ENCODE data around the gene CRADD. TPM values are rescaled to one million over a fixed set of nuclear protein-coding genes. Genes with fewer than 3 reads are reported as not detected.

Gene CRADD
- total RNA-seq, 1 donor from 2014 or later = 41.2 TPM

GRCh38 chr12:93913845-93914244 is 236.7 kb downstream of the CRADD start:
- Mint-ChIP-seq H3K36me3 (no peaks in the 10 kb centered on the region), H3K27me3 (ENCODE audit: insufficient read depth, low read depth) (peaks cover 2% of the 10 kb centered on the region), H3K27ac (no peak overlapping the region), H3K9me3 (no peaks in the 10 kb centered on the region), H3K4me3 (no peak overlapping the region), H3K4me1 (no peaks in the 10 kb centered on the region)
- Histone ChIP-seq H3K79me2 (ENCODE audit: low read depth) (no peaks in the 10 kb centered on the region), H3K4me1 (no peaks in the 10 kb centered on the region), H4K20me1 (ENCODE audit: low read depth) (no peaks in the 10 kb centered on the region), H3K9ac (no peak overlapping the region), H3F3A (ENCODE audit: low read depth) (no peaks in the 10 kb centered on the region), H3K27ac (no peak overlapping the region), H3K4me2 (no peak overlapping the region), H3K27me3 (no peaks in the 10 kb centered on the region), H3K4me3 (no peak overlapping the region), H3K36me3 (no peaks in the 10 kb centered on the region), H2AFZ (replicated peaks) (no peak overlapping the region), H3K9me3 (ENCODE audit: low read depth) (no peaks in the 10 kb centered on the region)
- no peak for DNase-seq (ENCODE audit: low spot score)
- TF ChIP-seq EZH2 (IDR thresholded peaks at IDR 0.05) = no peak
- no peak for TF ChIP-seq EZH2phosphoT487 (IDR thresholded peaks at IDR 0.05)
- TF ChIP-seq, protein P1, sequence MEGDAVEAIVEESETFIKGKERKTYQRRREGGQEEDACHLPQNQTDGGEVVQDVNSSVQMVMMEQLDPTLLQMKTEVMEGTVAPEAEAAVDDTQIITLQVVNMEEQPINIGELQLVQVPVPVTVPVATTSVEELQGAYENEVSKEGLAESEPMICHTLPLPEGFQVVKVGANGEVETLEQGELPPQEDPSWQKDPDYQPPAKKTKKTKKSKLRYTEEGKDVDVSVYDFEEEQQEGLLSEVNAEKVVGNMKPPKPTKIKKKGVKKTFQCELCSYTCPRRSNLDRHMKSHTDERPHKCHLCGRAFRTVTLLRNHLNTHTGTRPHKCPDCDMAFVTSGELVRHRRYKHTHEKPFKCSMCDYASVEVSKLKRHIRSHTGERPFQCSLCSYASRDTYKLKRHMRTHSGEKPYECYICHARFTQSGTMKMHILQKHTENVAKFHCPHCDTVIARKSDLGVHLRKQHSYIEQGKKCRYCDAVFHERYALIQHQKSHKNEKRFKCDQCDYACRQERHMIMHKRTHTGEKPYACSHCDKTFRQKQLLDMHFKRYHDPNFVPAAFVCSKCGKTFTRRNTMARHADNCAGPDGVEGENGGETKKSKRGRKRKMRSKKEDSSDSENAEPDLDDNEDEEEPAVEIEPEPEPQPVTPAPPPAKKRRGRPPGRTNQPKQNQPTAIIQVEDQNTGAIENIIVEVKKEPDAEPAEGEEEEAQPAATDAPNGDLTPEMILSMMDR (IDR thresholded peaks at IDR 0.05) = no peak

DNA sequence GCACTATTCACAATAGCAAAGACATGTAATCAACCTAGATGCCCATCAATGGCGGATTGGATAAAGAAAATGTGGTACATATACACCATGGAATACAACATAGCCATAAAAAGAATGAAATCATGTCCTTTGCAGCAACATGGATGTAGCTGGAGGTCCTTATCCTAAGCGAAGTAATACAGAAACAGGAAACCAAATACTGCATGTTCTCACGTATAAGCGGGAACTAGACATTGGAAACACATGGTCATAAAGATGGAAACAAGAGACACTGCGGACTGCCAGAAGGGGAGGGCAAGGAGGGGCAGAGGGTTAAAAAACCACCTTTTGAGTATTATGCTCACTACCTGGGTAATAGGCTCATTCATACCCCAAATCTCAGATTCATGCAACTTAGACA is 237.1 kb downstream of the CRADD start:
- Mint-ChIP-seq H3K27ac (no peak overlapping the region), H3K4me3 (no peak overlapping the region), H3K4me1 (no peaks in the 10 kb centered on the region), H3K36me3 (no peaks in the 10 kb centered on the region), H3K9me3 (no peaks in the 10 kb centered on the region), H3K27me3 (ENCODE audit: insufficient read depth, low read depth) (peaks cover 2% of the 10 kb centered on the region)
- Histone ChIP-seq H2AFZ (replicated peaks) (no peak overlapping the region), H3K9ac (no peak overlapping the region), H3K27me3 (no peaks in the 10 kb centered on the region), H3K79me2 (ENCODE audit: low read depth) (no peaks in the 10 kb centered on the region), H3K27ac (no peak overlapping the region), H3K9me3 (ENCODE audit: low read depth) (no peaks in the 10 kb centered on the region), H3K4me3 (no peak overlapping the region), H3K36me3 (no peaks in the 10 kb centered on the region), H3F3A (ENCODE audit: low read depth) (no peaks in the 10 kb centered on the region), H3K4me1 (no peaks in the 10 kb centered on the region), H4K20me1 (ENCODE audit: low read depth) (no peaks in the 10 kb centered on the region), H3K4me2 (no peak overlapping the region)
- DNase-seq (ENCODE audit: low spot score) = no peak
- TF ChIP-seq, protein P1 (IDR thresholded peaks at IDR 0.05) = no peak
- no peak for TF ChIP-seq EZH2phosphoT487 (IDR thresholded peaks at IDR 0.05)
- TF ChIP-seq EZH2 (IDR thresholded peaks at IDR 0.05) = no peak

DNA sequence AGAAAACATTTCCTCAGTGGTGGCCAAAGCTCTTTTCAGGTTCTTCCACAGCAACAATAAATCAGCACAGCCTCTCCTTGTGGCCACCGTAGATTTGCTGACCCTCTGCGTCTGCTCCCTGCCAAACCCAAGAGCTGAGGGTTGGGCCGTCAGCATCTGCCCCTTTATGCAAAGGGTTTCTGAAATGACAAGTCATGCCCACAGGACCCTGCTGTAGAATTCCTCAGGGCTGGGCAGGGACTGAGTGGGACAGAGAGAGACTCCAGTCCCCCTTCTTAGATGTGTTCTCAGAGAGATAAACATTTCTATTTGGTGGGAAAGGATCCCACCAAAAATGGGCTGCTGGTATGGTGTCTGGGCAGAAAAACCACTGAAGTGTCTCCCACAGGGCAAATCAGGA is 238.2 kb downstream of the CRADD start:
- no peak overlapping the region for H3K27ac Mint-ChIP-seq

More for the DNA sequence above, 238.2 kb downstream of the CRADD start:
- peaks cover 2% of the 10 kb centered on the region for H3K27me3 Mint-ChIP-seq (ENCODE audit: insufficient read depth, low read depth)
- Histone ChIP-seq H4K20me1 (ENCODE audit: low read depth) (no peaks in the 10 kb centered on the region), H3K4me3 (no peak overlapping the region), H3K36me3 (no peaks in the 10 kb centered on the region), H3K79me2 (ENCODE audit: low read depth) (no peaks in the 10 kb centered on the region), H3F3A (ENCODE audit: low read depth) (no peaks in the 10 kb centered on the region), H3K4me2 (no peak overlapping the region), H3K27me3 (no peaks in the 10 kb centered on the region), H3K9me3 (ENCODE audit: low read depth) (no peaks in the 10 kb centered on the region), H2AFZ (replicated peaks) (no peak overlapping the region), H3K4me1 (no peaks in the 10 kb centered on the region), H3K9ac (no peak overlapping the region), H3K27ac (no peak overlapping the region)
- H3K4me3 Mint-ChIP-seq = no peak overlapping the region
- H3K9me3 Mint-ChIP-seq = no peaks in the 10 kb centered on the region
- no peaks in the 10 kb centered on the region for H3K36me3 Mint-ChIP-seq
- H3K4me1 Mint-ChIP-seq = no peaks in the 10 kb centered on the region
- no peak for DNase-seq (ENCODE audit: low spot score)
- TF ChIP-seq EZH2 (IDR thresholded peaks at IDR 0.05) = no peak
- no peak for TF ChIP-seq EZH2phosphoT487 (IDR thresholded peaks at IDR 0.05)
- TF ChIP-seq, protein P1 (IDR thresholded peaks at IDR 0.05) = no peak
